ENCODE results near the gene LRP8. TPM values are rescaled to one million over a fixed set of nuclear protein-coding genes. Genes with fewer than 3 reads are reported as not detected.

The LRP8 gene
- total and polyA plus RNA-seq, 2 donors (not counting 3 experiments of a cell fraction or from before 2014, with no cell fraction given), result 40.9 to 62.2 TPM

DNA sequence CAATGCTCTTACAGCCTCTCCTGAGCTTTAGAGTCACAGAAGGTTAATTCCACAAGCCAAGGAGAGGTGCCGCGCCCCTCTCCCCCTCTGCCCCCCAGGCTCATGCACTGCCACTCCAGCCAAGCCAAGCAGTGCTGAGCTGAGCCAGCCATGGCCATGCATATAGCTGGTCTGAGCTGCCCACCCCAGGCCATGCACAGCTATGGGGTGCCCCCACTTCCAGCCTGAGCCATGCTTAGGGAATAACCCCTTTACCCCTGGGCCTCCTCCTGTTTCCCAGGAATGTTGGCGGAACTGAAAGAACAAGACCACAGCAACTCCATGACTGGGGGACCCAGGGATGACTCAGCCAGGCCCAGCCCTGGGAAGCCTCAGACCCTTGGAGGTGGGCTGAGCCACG, 55.5 kb downstream of the LRP8 start:
- Histone ChIP-seq H2AFZ (ENCODE audit: low read depth, low read length) (no peak overlapping the region), H3K4me2 (ENCODE audit: insufficient read depth, low read length) (no peak overlapping the region), H3K36me3 (ENCODE audit: control insufficient read depth in 2 of 2, extremely low read depth in 1 of 2, insufficient read depth in 2 of 2, low read length in 2 of 2) (no peaks in the 10 kb centered on the region), H3K4me1 (ENCODE audit: control insufficient read depth, extremely low read depth, insufficient read depth, low read length) (no peaks in the 10 kb centered on the region), H3K79me2 (ENCODE audit: control insufficient read depth, insufficient read depth, low read length) (no peaks in the 10 kb centered on the region), H3K27ac (ENCODE audit: insufficient read depth, low read depth, low read length) (no peak overlapping the region), H3K9me3 (replicated peaks; ENCODE audit: control insufficient read depth, insufficient read depth, low read length) (no peaks in the 10 kb centered on the region), H3K4me3 (replicated peaks in 1 of 3; ENCODE audit: insufficient read depth in 1 of 3, low read depth in 1 of 3, low read length in 3 of 3) (no peak overlapping the region), H4K20me1 (replicated peaks; ENCODE audit: control insufficient read depth, extremely low read depth, insufficient read depth, low read length) (no peaks in the 10 kb centered on the region), H3K9ac (replicated peaks; ENCODE audit: extremely low read depth, insufficient read depth, low read length) (no peak overlapping the region), H3K27me3 (ENCODE audit: control insufficient read depth in 2 of 2, insufficient read depth in 2 of 2, low read length in 2 of 2) (no peaks in the 10 kb centered on the region), H3K9me1 (replicated peaks; ENCODE audit: control insufficient read depth, extremely low read depth, insufficient read depth, low read length) (no peaks in the 10 kb centered on the region)
- TF ChIP-seq GATA2 (IDR thresholded peaks at IDR 0.05; ENCODE audit: insufficient read depth, insufficient read length, low read depth, low read length) (no peak), MAX (IDR thresholded peaks at IDR 0.05; ENCODE audit: insufficient read depth, insufficient read length) (no peak), EZH2 (IDR thresholded peaks at IDR 0.05; ENCODE audit: borderline replicate concordance, low read depth, low read length, severe bottlenecking) (no peak), MYC (IDR thresholded peaks at IDR 0.05; ENCODE audit: low read depth, low read length) (no peak), FOS (IDR thresholded peaks at IDR 0.05; ENCODE audit: borderline replicate concordance, insufficient read depth, low read length) (no peak), POLR2AphosphoS5 (IDR thresholded peaks at IDR 0.05; ENCODE audit: insufficient read depth, low read depth, low read length) (no peak), JUN (IDR thresholded peaks at IDR 0.05; ENCODE audit: borderline replicate concordance, insufficient read depth, insufficient read length, low read depth) (no peak)
- TF ChIP-seq, protein P1, sequence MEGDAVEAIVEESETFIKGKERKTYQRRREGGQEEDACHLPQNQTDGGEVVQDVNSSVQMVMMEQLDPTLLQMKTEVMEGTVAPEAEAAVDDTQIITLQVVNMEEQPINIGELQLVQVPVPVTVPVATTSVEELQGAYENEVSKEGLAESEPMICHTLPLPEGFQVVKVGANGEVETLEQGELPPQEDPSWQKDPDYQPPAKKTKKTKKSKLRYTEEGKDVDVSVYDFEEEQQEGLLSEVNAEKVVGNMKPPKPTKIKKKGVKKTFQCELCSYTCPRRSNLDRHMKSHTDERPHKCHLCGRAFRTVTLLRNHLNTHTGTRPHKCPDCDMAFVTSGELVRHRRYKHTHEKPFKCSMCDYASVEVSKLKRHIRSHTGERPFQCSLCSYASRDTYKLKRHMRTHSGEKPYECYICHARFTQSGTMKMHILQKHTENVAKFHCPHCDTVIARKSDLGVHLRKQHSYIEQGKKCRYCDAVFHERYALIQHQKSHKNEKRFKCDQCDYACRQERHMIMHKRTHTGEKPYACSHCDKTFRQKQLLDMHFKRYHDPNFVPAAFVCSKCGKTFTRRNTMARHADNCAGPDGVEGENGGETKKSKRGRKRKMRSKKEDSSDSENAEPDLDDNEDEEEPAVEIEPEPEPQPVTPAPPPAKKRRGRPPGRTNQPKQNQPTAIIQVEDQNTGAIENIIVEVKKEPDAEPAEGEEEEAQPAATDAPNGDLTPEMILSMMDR (IDR thresholded peaks at IDR 0.05; ENCODE audit: extremely low read depth in 1 of 2, insufficient read depth in 1 of 2, low read depth in 1 of 2, low read length in 2 of 2), result no peak
- ChIA-PET POLR2A (no interaction called here), CTCF (interaction anchor here (6.9 kb wide), 1 partner anchor 120 kb away, joined by 49 read pairs; no protein-coding TSS in a partner anchor)
- intact Hi-C loops (cut with micrococcal nuclease) (no loop called here), dilution Hi-C loops (cut with MboI; ENCODE audit: extremely low pct_ligation_motif_present, low sequenced_read_pairs) (no loop called here)
- FAIRE-seq (no peak), DNase-seq (ENCODE audit: low read depth, low spot score) (no peak)
- no TSS peak for BruUV-seq (replicated peaks)
